Activated CD8-positive, alpha-beta memory T cell treated with anti-CD3 and anti-CD28 coated beads for 1 hour (primary cell): ENCODE measurements around the gene MED16.

Source experiments
- DNase-seq, 2 donors: peaks; one replicate each; pipeline ENCODE4 v3.0.0-alpha.2; 2020; ENCODE audit warnings: low read depth in 1 of 2; ENCODE audit errors: extremely low read depth in 1 of 2

The MED16 gene

DNA sequence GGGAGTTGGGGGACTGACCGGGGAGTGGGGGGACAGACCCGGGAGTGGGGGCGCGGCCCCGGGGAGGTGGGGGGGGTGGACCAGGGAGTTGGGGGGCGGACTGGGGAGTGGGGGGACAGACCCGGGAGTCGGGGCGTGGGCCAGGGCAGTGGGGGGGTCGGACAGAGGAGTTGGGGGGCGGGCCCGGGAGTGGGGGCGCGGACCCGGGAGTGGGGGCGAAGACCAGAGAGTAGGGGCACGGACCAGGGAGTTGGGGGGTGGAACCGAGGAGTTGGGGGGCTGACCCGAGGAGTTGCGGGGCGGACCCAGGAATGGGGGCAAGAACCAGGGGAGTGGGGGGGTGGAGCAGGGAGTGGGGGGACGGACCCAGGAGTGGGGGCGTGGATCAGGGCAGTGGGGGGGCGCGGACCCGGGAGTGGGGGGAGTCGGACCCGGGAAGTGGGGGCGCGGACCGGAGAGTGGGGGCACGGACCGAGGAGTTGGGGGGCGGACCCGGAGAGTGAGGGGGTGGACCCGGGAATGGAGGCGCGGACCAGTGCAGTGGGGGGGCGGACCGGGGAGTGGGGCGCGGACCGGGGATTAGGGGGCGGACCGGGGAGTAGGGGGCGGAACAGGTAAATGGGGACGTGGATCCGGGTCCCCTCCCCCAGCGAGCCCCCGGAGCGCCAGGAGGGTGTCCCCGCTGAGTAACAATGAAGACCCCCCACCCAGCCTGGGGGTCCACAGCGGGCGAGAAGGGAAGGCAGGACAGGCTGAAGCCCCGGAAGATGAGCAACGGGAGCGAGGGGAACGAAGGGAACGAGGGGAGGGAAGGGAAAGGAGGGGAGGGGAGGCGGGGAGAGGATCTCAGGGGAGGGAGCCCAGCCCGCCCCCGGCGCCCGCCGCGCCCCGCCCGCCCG lies 19.4 kb upstream of the MED16 start:
- DNase-seq: no peak

GRCh38 chr19:911197-912033 lies 18.4 kb upstream of the MED16 start:
- DNase-seq: no peak

GRCh38 chr19:907183-907853 lies 14.3 kb upstream of the MED16 start:
- DNase-seq: no peak

GRCh38 chr19:906480-906879 lies 13.5 kb upstream of the MED16 start:
- no peak for DNase-seq

DNA sequence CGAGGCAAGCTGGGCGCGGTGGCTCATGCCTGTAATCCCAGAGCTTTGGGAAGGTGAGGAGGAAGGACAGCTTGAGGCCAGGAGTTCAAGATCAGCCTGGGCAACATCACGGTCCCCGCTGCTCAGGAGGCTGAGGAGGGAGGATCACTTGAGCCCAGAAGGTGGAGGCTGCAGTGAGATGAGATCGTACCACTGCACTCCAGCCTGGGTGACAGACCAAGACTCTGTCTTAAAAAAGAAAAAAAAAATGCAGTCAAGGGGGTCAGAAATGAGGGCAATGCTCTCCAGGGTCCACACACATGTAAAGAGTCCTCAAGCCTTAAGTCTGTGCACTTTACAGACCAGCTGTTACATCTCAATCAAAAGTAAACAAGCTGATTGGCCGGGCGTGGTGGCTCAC lies 11.6 kb upstream of the MED16 start:
- DNase-seq: no peak

DNA sequence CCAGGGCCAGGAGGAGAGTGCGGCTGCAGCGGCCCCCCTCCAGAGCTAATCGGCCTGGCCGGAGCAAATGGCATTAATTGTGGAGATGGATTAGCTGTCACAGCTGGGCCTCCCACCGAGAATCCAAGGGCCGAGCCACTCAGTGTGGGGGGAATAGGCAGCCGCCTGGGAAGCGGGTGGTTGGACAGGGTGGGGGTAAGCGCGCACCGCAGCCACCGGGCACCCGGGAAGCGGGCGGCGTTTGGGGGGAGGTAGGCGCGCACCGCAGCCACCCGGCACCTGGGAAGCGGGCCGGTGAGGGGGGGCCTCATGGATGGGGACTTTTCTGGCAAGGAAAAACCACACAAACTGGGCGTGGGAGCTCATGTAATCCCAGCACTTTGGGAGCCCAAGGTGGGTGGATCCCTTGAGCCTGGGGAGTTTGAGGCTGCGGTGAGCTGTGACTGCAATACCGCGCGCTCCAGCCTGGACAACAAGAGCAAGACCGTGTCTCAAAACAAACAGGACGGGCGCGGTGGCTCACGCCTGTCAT lies 10.3 kb upstream of the MED16 start:
- DNase-seq: no peak

GRCh38 chr19:902446-903226 lies 9.6 kb upstream of the MED16 start:
- no peak for DNase-seq

GRCh38 chr19:902093-902370 lies 9.0 kb upstream of the MED16 start:
- no peak for DNase-seq

GRCh38 chr19:901216-902092 lies 8.5 kb upstream of the MED16 start:
- DNase-seq: no peak

- no peak for DNase-seq
Observed at GRCh38 chr19:900302-901111, 7.5 kb upstream of the MED16 start.

GRCh38 chr19:900043-900301 lies 7.0 kb upstream of the MED16 start:
- no peak for DNase-seq

DNA sequence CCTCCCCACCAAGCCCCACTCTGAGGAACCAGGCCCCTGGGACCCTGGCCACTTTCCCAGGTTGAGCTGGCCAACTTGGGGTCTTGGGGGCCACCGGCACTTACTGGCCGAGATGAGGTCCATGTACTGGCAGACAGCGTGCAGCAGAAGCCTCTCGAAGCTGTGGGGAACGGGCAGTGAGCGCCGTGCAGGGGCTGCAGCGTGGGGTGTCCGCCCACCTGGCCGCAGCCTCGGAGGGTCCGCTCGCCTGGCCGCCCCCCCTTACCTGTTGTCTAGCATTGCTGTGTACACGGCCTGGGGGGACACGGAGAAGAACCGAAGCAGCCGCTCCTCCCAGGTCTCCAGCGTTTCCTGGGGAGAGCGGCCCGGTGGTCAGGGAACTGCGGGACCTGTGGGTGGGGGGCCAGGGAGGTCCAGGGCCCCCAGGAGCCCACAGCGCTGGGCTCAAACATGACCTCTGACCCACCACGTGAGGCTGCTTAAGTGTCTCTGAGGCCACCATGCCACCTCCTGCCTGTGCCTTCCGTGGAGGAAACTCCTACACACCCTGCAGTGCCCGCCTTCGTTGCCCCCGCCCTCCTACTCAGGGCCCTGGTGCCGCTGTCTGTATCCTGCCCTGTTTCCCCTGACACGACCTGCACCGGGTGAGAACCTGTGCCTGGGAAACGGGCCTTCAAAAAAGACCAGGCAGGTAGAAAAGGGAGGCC lies 6.5 kb upstream of the MED16 start:
- DNase-seq: no peak

DNA sequence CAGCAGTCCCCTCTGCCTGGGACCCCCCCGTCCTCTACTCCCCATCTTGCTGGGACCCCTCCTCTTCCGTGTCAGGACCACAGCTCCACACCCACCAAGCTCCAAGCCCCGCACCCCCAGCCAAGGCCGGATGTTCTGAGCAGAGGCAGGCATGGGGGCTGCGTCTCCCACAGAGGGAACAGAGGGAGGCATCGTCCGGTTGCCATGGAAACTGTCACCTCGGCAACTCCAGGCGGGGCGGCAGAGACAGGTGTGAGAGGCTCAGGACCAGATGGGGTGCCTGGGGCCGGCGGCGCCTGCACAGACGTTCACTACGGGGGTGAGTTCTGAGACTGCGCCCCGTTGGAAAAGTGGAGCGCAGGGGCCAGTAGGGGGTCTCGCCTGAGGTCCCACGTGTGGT lies 5.7 kb upstream of the MED16 start:
- no peak for DNase-seq

DNA sequence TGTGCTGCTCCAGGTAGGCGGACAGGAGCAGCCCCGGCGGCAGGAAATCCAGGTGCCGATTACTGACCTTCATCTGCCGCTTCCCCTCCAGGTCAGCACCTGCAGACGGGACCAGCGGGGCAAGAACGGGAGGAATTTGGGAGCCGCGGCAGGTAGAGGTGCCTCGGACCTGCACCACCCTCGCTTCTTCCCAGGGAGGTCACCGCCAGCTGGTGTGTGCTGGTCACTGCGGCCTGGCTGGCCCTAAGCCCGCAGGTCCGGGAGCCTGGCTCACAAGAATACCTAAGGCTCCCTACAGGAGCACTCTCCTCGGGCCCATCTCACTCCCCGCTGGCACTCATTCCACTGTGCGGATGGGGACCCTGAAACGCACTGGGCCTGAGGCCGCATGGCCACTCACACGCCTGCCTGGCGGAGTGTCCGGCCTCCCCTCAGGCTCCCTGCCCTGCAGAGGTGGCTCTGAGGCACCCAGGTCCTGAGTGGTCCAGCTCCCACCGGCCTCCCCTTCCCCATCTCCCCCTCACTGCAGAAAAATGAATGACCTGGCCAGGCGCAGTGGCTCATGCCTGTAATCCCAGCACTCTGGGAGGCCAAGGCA lies 4.6 kb upstream of the MED16 start:
- DNase-seq: no peak

DNA sequence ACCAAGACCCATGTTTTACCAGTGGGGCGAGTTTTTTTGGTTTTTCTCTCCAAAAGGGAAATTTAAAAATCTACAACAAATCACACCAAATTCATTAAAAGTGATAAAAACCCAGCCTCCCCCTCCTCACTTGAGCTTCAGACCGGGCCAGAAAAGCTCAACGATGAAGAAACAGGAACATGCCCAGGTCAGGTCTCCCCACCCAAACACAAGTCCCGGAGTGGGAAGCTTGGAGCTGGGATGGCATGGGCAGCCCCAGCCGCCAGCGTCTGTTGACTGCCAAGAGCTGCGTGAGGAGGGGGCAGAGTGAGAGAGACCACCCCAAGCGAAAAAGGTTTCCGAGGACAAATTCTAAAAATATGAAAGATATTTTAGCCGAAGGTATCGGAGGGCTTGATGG lies 4.0 kb upstream of the MED16 start:
- DNase-seq: no peak

DNA sequence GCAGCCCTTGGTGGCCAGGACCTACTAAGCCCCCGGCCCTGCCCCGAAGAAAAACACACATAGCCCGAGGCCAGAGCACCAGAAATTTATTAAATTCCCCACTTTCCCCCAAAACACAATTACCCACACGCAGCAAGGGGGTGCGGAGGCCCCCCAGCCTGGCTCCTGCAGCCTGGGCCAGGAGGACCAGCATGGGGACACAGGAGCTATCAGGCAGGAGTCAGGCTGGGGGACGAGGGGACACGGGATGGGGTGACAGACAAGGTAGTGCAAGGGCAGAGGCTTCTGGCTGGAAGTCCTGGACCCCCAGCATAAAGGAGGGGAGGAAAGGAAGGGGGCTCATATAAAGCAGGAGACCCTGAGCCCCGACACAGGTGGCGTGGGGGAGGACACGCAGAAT lies 3.4 kb upstream of the MED16 start:
- no peak for DNase-seq

DNA sequence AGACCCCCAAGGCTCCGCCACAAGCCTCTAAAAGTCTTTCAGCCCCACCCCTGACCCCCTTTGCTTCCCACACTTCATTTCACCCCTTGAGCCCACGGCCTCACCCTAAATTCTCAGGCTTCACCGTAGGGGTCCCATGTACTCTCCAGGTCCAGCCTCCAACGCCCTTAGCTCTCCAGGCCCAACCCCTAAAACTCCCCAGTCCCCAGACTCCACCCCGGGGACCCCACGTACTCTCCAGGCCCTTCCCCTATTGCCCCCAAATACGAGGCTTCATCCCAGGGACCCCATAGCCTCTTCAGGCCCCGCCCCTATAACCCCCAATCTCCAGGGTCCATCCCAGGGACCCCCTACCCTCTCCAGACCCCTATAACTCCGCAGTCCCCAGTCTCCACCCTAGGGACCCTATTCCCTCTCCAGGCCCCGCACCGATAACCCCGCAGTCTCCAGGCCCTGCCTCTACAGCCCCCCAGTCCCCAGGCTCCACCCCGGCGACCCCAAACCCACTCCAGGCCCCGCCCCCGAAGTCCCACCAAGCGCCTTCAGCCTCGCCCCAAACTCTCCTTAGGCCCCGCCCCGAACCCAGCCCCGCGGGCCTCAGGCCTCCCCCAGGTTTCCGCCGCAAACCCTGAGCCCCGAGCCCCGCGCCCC lies 619 bp downstream of the MED16 start:
- no peak for DNase-seq
